Measurements from ENCODE around the gene NELFA.

NELFA gene

DNA sequence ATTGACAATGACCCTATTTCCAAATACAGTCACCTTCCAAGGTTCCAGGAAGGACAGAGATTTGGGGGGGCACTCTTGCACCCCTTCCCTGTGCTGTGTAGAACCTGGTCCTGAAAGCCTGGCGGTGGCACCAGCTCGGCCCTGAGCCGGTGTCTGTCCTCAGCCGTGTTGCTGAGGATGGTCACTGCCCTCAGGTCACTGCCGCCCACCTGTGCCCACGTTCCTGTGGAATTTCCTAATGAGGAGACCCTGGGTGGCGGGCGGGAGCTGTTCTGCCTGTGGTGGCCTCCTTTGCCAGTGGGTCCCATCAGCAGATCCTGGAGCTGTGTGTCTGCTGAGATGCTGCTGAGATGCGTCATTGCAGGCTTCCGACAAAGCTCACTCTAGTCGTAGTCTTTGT lies 32.9 kb downstream of the NELFA start:
- DNase-seq (ENCODE audit: low read depth) = no peak
- no peak overlapping the region for H3K4me3 ChIP-seq (ENCODE audit: low read length)
- TF ChIP-seq, protein P1, sequence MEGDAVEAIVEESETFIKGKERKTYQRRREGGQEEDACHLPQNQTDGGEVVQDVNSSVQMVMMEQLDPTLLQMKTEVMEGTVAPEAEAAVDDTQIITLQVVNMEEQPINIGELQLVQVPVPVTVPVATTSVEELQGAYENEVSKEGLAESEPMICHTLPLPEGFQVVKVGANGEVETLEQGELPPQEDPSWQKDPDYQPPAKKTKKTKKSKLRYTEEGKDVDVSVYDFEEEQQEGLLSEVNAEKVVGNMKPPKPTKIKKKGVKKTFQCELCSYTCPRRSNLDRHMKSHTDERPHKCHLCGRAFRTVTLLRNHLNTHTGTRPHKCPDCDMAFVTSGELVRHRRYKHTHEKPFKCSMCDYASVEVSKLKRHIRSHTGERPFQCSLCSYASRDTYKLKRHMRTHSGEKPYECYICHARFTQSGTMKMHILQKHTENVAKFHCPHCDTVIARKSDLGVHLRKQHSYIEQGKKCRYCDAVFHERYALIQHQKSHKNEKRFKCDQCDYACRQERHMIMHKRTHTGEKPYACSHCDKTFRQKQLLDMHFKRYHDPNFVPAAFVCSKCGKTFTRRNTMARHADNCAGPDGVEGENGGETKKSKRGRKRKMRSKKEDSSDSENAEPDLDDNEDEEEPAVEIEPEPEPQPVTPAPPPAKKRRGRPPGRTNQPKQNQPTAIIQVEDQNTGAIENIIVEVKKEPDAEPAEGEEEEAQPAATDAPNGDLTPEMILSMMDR (conservative IDR thresholded peaks at IDR 0.05; ENCODE audit: low read length) = no peak

DNA sequence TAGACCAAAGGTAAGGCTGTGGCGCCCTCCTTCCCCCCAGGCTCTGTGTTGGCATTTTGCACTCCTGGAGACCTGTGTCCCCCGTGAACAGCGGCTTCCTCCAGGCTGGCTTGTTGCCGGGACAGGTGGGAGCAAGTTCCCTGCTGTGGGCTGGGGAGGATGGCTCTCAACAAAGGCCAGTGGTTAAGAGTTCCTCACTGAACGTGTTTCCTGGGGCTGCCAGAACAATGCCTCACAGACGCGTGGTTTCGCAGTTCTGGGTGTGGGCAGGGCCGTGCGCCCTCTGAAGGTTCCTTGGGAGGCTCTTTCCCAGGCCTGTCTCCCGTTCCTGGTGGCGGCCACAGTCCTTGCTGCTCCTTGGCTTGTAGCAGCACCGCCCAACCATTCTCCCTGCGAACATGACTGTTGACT lies 33.4 kb downstream of the NELFA start:
- TF ChIP-seq, protein P1 (conservative IDR thresholded peaks at IDR 0.05; ENCODE audit: low read length) = no peak
- no peak overlapping the region for H3K4me3 ChIP-seq (ENCODE audit: low read length)

DNA sequence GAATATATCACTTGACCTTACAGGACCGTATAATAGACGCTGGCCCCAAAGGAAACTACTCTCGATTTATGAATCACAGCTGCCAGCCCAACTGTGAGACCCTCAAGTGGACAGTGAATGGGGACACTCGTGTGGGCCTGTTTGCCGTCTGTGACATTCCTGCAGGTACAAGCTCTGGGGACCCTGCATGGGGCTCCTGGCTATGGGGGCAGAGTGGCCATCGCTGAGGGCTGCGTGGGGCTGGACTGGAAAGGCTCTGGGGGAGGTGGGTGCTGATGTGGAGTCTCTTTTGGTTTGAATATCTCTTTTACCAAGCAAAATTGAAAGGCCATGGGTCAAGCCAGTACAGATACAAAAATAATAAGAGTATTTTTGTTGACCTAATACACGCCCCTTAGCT lies 33.9 kb downstream of the NELFA start:
- H3K4me3 ChIP-seq (ENCODE audit: low read length) = no peak overlapping the region
- TF ChIP-seq, protein P1 (conservative IDR thresholded peaks at IDR 0.05; ENCODE audit: low read length) = no peak
- no peak for DNase-seq (ENCODE audit: low read depth)

More for the DNA sequence above, 33.4 kb downstream of the NELFA start:
- DNase-seq (ENCODE audit: low read depth) = no peak

DNA sequence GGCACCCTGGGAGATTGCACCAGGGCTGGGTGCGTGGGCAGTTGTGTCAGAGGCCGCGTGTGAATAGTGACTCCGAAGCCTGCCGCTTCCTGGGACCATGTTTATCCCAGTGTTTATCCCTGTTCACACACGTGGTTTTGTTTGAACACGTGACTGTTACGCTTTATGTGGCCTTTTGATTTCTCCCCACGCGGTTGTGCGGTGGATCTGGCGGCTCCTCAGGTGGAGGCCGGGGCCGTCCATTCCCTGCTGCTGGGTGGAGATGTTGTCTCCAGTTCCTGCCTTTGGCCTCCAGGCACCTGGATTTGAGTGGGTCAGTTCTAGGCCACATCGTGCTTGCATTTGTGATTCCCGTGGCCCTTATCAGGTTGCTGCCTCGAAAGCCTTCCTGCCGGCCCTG lies 35.1 kb downstream of the NELFA start:
- no peak for DNase-seq (ENCODE audit: low read depth)
- no peak overlapping the region for H3K4me3 ChIP-seq (ENCODE audit: low read length)
- TF ChIP-seq, protein P1 (conservative IDR thresholded peaks at IDR 0.05; ENCODE audit: low read length) = no peak

DNA sequence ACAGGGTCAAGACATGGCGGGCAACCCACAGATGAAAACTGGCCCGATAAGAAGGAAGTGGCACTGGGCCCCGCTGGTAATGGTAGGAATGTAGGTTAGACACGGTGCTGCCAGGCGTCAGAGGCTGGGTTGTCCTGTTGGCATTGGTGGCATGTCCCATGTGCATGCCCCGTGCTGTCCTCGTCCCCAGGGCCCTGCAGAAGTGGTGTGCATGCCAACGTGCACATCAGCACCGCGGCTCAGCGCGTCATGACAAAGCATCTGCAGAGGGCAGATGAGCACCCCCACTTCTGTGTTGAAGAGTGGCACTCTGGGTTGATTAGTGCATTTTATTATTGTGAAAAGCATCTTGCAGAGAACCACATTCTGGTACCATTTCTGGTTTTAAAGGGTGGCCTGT lies 35.6 kb downstream of the NELFA start:
- no peak for DNase-seq (ENCODE audit: low read depth)
- no peak overlapping the region for H3K4me3 ChIP-seq (ENCODE audit: low read length)
- TF ChIP-seq, protein P1 (conservative IDR thresholded peaks at IDR 0.05; ENCODE audit: low read length) = no peak

DNA sequence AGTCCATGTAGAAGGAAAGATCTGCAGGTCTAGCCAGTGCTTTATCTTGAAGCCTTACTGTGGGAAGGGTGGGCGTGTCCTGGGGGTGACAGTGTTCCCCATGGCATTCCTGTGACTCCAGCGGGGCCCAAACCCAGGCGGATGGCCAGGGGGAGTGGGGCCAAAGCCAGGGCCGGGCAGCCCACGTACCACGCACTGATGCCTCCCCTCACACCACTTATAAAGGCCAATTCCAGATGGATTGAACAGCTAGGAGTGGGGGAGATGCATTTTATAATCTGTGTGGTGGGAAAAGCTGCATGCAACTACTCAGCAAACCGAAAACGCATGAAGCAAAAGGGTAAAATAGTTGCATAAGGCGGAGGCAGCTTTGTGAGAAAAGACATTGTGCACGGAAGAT lies 36.4 kb downstream of the NELFA start:
- TF ChIP-seq, protein P1 (conservative IDR thresholded peaks at IDR 0.05; ENCODE audit: low read length) = no peak
- no peak for DNase-seq (ENCODE audit: low read depth)
- no peak overlapping the region for H3K4me3 ChIP-seq (ENCODE audit: low read length)

DNA sequence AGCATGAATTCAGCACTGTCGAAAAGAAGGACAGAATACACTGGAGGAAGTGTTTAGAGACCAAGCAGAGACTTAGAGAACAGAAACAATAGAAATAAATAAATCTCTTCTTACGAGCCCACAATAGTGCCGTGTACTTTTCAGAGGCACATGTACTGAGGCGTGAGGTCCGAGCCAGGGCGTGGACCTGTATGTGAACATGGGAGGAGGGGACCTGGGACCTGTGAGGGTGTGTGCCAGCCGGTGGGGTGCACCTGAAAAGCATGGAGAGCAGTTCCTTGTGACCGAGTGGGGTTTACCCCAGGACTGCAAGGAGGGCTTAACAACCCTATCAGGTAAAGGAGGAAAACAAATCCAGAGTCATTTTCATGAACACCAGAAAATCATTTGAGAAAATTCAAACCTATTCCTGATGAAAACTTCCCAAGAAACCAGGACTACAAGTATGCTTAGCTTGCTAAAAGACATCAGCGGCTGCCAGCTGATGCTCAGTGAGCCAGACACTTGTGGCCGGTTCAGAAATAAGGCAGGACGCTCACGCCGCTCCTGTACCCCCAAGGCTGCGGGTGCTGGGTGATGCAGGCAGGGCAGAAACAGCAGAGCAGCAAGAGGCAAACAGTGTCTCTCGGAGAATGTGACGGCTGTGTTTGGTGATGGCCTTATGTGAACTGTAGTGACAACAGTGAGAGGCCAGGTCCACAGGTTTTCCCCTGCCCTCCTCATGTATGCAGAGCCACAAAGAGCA lies 37.1 kb downstream of the NELFA start:
- TF ChIP-seq, protein P1 (conservative IDR thresholded peaks at IDR 0.05; ENCODE audit: low read length) = no peak
- H3K4me3 ChIP-seq (ENCODE audit: low read length) = no peak overlapping the region
- no peak for DNase-seq (ENCODE audit: low read depth)

Measured in AG10803 (cell line).